ENCODE results near the gene TCP1. TPM values are rescaled to one million over a fixed set of nuclear protein-coding genes. Genes with fewer than 3 reads are reported as not detected.

The TCP1 gene
- 100 to 1,000 TPM; 139 to 205 (median 170) TPM for total RNA-seq
- long read RNA-seq, donor 1, transcript TCP1-201 (12 exons, 2,499 nt) = major isoform, 182 of 205 reads
- long read RNA-seq, donor 1, partial matches to known transcripts = 15 of 205 reads
- long read RNA-seq, donor 1, other reads (novel, unspliced or antisense) = 8 of 205 reads
- long read RNA-seq, donor 2, transcript TCP1-201 (12 exons, 2,499 nt) = major isoform, 115 of 125 reads
- long read RNA-seq, donor 2, partial matches to known transcripts = 6 of 125 reads
- long read RNA-seq, donor 2, other reads (novel, unspliced or antisense) = 4 of 125 reads

DNA sequence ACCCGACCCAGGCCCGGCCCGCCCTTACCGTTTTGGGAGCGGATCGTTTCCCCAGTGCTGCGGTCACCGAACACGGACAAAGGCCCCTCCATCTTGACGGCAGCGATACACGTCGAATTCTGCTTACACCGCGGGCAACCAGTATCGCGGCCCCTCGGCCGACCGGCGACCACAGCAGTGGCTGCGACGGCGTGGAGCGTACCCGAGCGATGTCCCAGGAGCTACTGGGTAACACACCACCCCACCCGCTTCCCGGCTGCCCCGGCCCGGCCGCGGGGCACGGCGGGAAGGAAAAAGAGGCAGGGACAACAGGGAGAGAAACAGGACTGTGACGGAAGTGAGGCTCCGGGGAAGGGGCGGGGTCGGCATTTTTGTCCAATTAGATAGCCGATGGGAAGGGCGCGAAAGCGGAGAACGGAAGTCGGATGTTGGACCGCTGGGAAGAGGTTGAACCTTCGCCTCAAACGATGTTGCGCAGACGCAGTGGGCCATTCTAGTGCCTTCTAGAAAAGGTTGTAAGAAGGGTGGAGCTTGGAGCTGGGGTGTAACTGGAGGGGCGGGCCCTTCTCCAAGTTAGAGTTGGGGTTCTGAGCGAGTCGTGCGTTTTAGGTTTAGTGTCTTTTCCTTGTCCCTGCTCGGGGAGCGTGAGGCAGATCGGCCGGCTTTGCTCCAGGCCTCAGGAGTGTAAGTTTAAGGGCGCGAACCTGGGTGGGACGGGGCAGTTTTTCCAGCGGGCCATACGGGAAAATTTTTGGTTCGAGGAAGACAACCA lies at the start of gene TCP1:
Gene TCP1, minus strand, starts transcription at position 226 of the 772 bp plus-strand sequence. Its CDS starts 134 bp downstream, at position 92.
- ATAC-seq = peak; percentile 88
- no peaks in the 10 kb centered on the region for H3K9me3 ChIP-seq

DNA sequence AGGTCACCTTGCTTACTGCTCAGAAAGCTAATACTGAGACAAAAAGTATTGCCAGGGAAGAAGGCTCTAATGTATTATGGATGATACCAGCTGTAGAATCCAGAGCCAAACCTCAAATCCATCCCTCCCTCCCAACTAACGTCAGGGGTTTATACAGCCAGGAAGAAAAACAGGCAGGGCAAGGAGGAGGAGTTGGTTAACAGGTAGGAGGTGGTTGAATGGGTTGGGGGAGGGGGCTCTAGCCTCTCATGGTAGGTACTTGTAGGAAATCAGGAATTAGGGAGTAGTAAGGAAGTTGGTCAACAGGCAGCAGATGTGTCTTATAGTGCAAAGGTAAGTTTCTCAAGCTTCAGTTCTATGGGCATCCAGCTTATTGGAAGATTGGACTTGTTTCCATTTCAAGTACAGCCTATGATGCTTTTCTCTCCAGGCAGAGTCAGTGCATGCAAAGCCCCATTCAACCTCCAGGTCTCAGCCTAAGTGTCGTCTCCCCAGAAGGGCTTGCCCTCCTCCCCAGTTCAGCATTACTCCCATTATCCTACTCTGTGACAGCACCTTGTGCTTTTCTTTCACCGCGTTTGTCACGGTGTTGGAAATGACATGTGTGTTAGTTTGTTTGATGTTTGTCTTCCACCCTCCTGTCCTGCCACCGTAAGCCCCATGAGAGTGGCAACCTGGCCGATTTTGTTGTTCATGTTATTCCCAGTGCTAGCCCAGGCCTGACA lies 48.8 kb upstream of the TCP1 start:
- H3K4me1 ChIP-seq (ENCODE audit: low read depth) = no peaks in the 10 kb centered on the region
- H3K36me3 ChIP-seq (ENCODE audit: low read depth) = no peaks in the 10 kb centered on the region
- H3K4me3 ChIP-seq = no peak overlapping the region
- DNase-seq = no peak
- TF ChIP-seq, protein P1, sequence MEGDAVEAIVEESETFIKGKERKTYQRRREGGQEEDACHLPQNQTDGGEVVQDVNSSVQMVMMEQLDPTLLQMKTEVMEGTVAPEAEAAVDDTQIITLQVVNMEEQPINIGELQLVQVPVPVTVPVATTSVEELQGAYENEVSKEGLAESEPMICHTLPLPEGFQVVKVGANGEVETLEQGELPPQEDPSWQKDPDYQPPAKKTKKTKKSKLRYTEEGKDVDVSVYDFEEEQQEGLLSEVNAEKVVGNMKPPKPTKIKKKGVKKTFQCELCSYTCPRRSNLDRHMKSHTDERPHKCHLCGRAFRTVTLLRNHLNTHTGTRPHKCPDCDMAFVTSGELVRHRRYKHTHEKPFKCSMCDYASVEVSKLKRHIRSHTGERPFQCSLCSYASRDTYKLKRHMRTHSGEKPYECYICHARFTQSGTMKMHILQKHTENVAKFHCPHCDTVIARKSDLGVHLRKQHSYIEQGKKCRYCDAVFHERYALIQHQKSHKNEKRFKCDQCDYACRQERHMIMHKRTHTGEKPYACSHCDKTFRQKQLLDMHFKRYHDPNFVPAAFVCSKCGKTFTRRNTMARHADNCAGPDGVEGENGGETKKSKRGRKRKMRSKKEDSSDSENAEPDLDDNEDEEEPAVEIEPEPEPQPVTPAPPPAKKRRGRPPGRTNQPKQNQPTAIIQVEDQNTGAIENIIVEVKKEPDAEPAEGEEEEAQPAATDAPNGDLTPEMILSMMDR (IDR thresholded peaks at IDR 0.05) = no peak
- no peak for ATAC-seq
- no peaks in the 10 kb centered on the region for H3K9me3 ChIP-seq
- intact Hi-C loops (cut with DNase I, micrococcal nuclease) = no loop called here

More for the DNA sequence above, at the start of gene TCP1:
- H3K36me3 ChIP-seq (ENCODE audit: low read depth) = peaks cover 4% of the 10 kb centered on the region
- H3K4me3 ChIP-seq = peak within 1 kb of the TSS; percentile 99
- DNase-seq = peak; percentile 99 to 100 (median 99)
- intact Hi-C loops (cut with DNase I, micrococcal nuclease) = loop anchor here in 1 of 2 donors (5.0 to 10.0 kb wide), 2 partner anchors 55 to 97 kb away; partner anchors contain the start of gene SOD2
- H3K4me1 ChIP-seq (ENCODE audit: low read depth) = peaks cover 33% of the 10 kb centered on the region
- TF ChIP-seq, protein P1 (IDR thresholded peaks at IDR 0.05) = no peak

DNA sequence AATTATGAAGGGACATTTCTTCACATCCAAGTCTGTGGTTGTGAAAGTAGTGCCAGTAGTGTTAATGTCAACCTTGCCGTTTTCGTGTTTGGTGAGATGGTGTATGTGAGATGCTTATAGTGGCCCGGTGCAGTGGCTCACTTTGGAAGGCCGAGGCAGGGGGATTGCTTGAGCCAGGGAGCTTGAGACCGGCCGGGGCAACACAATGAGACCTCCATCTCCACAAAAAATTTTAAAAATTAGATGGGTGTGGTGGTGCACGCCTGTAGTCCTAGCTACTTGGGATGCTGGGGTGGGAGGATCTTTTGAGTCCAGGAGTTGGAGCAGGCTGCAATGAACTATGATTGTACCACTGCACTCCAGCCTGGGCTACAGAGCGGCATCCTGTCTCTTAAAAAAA lies 48.1 kb upstream of the TCP1 start:
- no peaks in the 10 kb centered on the region for H3K36me3 ChIP-seq (ENCODE audit: low read depth)
- no peak overlapping the region for H3K4me3 ChIP-seq
- no peaks in the 10 kb centered on the region for H3K9me3 ChIP-seq
- intact Hi-C loops (cut with DNase I, micrococcal nuclease) = no loop called here
- ATAC-seq (no peak), DNase-seq (no peak)
- H3K4me1 ChIP-seq (ENCODE audit: low read depth) = no peaks in the 10 kb centered on the region
- TF ChIP-seq, protein P1 (IDR thresholded peaks at IDR 0.05) = no peak

DNA sequence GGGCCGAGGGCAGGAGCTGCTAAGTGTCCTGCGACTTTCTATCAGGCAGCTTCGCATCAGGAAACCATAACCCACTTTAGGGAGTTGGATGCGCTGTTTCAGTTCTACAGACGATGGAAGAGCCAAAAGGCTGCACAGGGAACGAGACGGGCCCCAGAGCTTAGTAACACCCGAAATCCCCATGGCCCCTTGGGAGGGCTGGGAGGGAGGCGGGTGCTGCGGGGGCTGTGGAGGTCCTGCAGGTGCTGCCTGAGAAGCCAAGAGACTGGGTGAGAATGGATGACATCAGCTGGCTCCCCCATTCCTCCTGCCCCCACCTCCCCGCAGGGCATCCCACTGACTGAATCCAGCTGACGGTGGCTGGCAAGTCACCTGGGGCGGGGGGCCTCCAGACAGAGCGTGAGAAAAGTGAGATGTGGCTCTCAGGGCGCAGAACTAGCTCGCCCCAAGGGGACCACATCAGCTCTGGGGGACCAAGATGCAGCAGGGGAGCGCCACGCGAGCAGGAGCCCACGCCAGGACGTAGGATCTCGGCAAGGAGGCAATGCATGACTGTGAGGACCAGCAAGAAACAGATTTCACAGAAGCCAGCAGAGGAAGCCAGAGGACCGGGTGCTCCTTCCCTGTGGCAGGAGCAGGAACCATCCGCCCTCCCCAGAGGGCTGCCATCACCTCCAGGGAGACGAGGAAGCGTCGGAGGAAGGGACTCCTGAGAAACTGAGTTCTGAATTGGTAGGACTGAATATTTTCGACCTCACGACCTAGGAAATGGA lies 47.5 kb upstream of the TCP1 start:
- no peaks in the 10 kb centered on the region for H3K4me1 ChIP-seq (ENCODE audit: low read depth)
- H3K36me3 ChIP-seq (ENCODE audit: low read depth) = no peaks in the 10 kb centered on the region
- no peak for ATAC-seq
- intact Hi-C loops (cut with DNase I, micrococcal nuclease) = no loop called here
- TF ChIP-seq, protein P1 (IDR thresholded peaks at IDR 0.05) = no peak
- DNase-seq = no peak
- no peak overlapping the region for H3K4me3 ChIP-seq
- H3K9me3 ChIP-seq = no peaks in the 10 kb centered on the region

DNA sequence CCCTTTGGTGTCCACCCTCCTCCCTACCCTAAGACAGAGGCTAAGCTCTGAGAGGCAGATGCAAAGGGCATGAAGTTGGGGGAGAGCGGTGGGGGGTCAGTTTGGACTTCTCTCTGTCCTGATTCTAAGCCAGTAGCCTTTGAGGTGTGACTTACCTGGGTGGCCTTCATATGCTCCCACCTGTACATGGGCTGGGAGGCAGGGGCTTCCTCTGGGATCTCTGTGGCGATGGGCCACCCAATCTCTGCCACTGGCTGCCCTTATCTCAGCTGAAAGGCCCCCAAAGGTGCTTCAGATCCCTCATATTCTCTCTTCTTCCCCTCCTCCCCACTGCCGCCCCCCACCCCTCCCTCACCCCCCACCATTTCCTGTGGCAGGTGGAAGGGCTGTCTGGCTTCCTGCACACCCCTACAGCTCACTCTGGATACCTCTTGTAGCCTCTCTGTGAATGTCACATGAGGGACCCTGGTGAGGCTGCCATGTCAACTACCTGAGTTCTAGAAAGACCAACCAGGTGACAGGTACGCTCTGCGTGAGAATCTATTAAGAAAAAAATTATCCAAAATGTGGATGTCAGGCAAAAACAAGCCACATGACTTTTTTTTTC lies 44.7 kb upstream of the TCP1 start:
- TF ChIP-seq, protein P1 (IDR thresholded peaks at IDR 0.05) = no peak
- ATAC-seq = no peak
- Histone ChIP-seq H3K9me3 (no peaks in the 10 kb centered on the region), H3K36me3 (ENCODE audit: low read depth) (no peaks in the 10 kb centered on the region), H3K4me1 (ENCODE audit: low read depth) (no peaks in the 10 kb centered on the region), H3K4me3 (no peak overlapping the region)
- DNase-seq = no peak
- intact Hi-C loops (cut with DNase I, micrococcal nuclease) = no loop called here
